ENCODE data around the gene ECSCR. TPM values are rescaled to one million over a fixed set of nuclear protein-coding genes. Genes with fewer than 3 reads are reported as not detected.

ECSCR gene
- total RNA-seq, 4 donors from 2014 or later: 2.2 to 4.8 (median 3.6) TPM; not detected in 1

GRCh38 chr5:139457241-139457640, 5.3 kb downstream of the ECSCR start:
- no peaks in the 10 kb centered on the region for H3K36me3 ChIP-seq
- H3K27ac ChIP-seq: no peak overlapping the region
- intact Hi-C loops (cut with DNase I; ENCODE audit: low total_unique reads) (no loop called here), in situ Hi-C loops (cut with MboI; ENCODE audit: low pct_ligation_motif_present in 1 of 4, low pct_unique_long_range_greater_than_20kb in 1 of 4, low sequenced_read_pairs in 3 of 4) (no loop called here)
- H3K9me3 ChIP-seq: no peaks in the 10 kb centered on the region
- TF ChIP-seq POLR2AphosphoS5 (IDR thresholded peaks at IDR 0.05) (no peak), CTCF (IDR thresholded peaks at IDR 0.05) (no peak), POLR2A (IDR thresholded peaks at IDR 0.05) (no peak), EP300 (IDR thresholded peaks at IDR 0.05; ENCODE audit: low read depth) (no peak)
- 93 to 96% methylated on average over 5 of the region's 5 CpGs for WGBS, 2 donors (ENCODE audit: low coverage in 1 of 2)
- no peaks in the 10 kb centered on the region for H3K27me3 ChIP-seq
- no peak overlapping the region for H3K4me3 ChIP-seq
- peaks cover 0 to 19% (median 9%) of the 10 kb centered on the region in 4 donors for H3K4me1 ChIP-seq
- DNase-seq: no peak

- peaks cover 0 to 19% (median 9%) of the 10 kb centered on the region in 4 donors for H3K4me1 ChIP-seq
- DNase-seq: no peak
- whole genome bisulfite sequencing, 2 donors (ENCODE audit: low coverage in 1 of 2): 92% methylated on average over 12 of the region's 12 CpGs; no CpG with 5 or more reads in 1 of the 2 donors
- TF ChIP-seq POLR2A (IDR thresholded peaks at IDR 0.05): no peak
- TF ChIP-seq CTCF (IDR thresholded peaks at IDR 0.05): no peak
- no peak for TF ChIP-seq POLR2AphosphoS5 (IDR thresholded peaks at IDR 0.05)
- TF ChIP-seq EP300 (IDR thresholded peaks at IDR 0.05; ENCODE audit: low read depth): no peak
- no peak overlapping the region for H3K27ac ChIP-seq
- H3K36me3 ChIP-seq: no peaks in the 10 kb centered on the region
- intact Hi-C loops (cut with DNase I; ENCODE audit: low total_unique reads): no loop called here
- in situ Hi-C loops (cut with MboI; ENCODE audit: low pct_ligation_motif_present in 1 of 4, low pct_unique_long_range_greater_than_20kb in 1 of 4, low sequenced_read_pairs in 3 of 4): no loop called here
- no peak overlapping the region for H3K4me3 ChIP-seq
- H3K27me3 ChIP-seq: no peaks in the 10 kb centered on the region
- no peaks in the 10 kb centered on the region for H3K9me3 ChIP-seq
These were observed 5.8 kb downstream of the ECSCR start for GRCh38 chr5:139456776-139457175.

GRCh38 chr5:139454568-139455290, 7.8 kb downstream of the ECSCR start:
- H3K9me3 ChIP-seq: no peaks in the 10 kb centered on the region
- H3K4me1 ChIP-seq: peaks cover 0 to 15% (median 8%) of the 10 kb centered on the region in 4 donors
- H3K36me3 ChIP-seq: no peaks in the 10 kb centered on the region
- 79% methylated on average over 11 of the region's 11 CpGs; no CpG with 5 or more reads in 1 of the 2 donors for WGBS, 2 donors (ENCODE audit: low coverage in 1 of 2)
- no peaks in the 10 kb centered on the region for H3K27me3 ChIP-seq
- no peak overlapping the region for H3K27ac ChIP-seq
- no peak overlapping the region for H3K4me3 ChIP-seq
- no peak for DNase-seq
- in situ Hi-C loops (cut with MboI; ENCODE audit: low pct_ligation_motif_present in 1 of 4, low pct_unique_long_range_greater_than_20kb in 1 of 4, low sequenced_read_pairs in 3 of 4) (no loop called here), intact Hi-C loops (cut with DNase I; ENCODE audit: low total_unique reads) (no loop called here)
- TF ChIP-seq POLR2AphosphoS5 (IDR thresholded peaks at IDR 0.05) (no peak), POLR2A (IDR thresholded peaks at IDR 0.05) (no peak), CTCF (IDR thresholded peaks at IDR 0.05) (no peak), EP300 (IDR thresholded peaks at IDR 0.05; ENCODE audit: low read depth) (no peak)

- TF ChIP-seq CTCF (IDR thresholded peaks at IDR 0.05) (no peak), POLR2A (IDR thresholded peaks at IDR 0.05) (no peak), EP300 (IDR thresholded peaks at IDR 0.05; ENCODE audit: low read depth) (no peak), POLR2AphosphoS5 (IDR thresholded peaks at IDR 0.05) (no peak)
- H3K4me3 ChIP-seq: no peak overlapping the region
- H3K9me3 ChIP-seq: no peaks in the 10 kb centered on the region
- intact Hi-C loops (cut with DNase I; ENCODE audit: low total_unique reads) (no loop called here), in situ Hi-C loops (cut with MboI; ENCODE audit: low pct_ligation_motif_present in 1 of 4, low pct_unique_long_range_greater_than_20kb in 1 of 4, low sequenced_read_pairs in 3 of 4) (no loop called here)
- H3K4me1 ChIP-seq: peaks cover 0 to 7% (median 3%) of the 10 kb centered on the region in 4 donors
- 46 to 74% methylated on average over 3 of the region's 3 CpGs for WGBS, 2 donors (ENCODE audit: low coverage in 1 of 2)
- no peak overlapping the region for H3K27ac ChIP-seq
- no peaks in the 10 kb centered on the region for H3K36me3 ChIP-seq
- no peak for DNase-seq
- no peaks in the 10 kb centered on the region for H3K27me3 ChIP-seq
These were observed 8.6 kb downstream of the ECSCR start for GRCh38 chr5:139453683-139454567.

All from transverse colon (tissue), 4 donors.